NB4 (cell line): ENCODE measurements around the gene SNRNP48.

Experiments used
- DNase-seq: peaks from one replicate; pipeline ENCODE4 v3.0.0; 2010; ENCODE audit warnings: low read depth
- H3K4me3 ChIP-seq: one replicate; pipeline ENCODE4 v1.5.1; 2011; ENCODE audit warnings: mild to moderate bottlenecking, low read depth, low read length, moderate library complexity
- MYC ChIP-seq: IDR thresholded peaks from 2 replicates; pipeline ENCODE4 v1.6.1; 2011; ENCODE audit warnings: low read depth, low read length
- POLR2A ChIP-seq: IDR thresholded peaks from 2 replicates; pipeline ENCODE4 v1.6.1; 2011; ENCODE audit warnings: mild to moderate bottlenecking; ENCODE audit not compliant: insufficient read length; ENCODE audit errors: extremely low read depth
- TF ChIP-seq, protein P1 (sequence below): IDR thresholded peaks from 2 replicates; pipeline ENCODE4 v1.6.1; 2011; ENCODE audit warnings: low read depth, low read length
- TF ChIP-seq, protein P2 (sequence below): IDR thresholded peaks from one replicate; pipeline ENCODE4 v1.5.1; 2012; ENCODE audit warnings: low read depth, low read length

Gene SNRNP48

DNA sequence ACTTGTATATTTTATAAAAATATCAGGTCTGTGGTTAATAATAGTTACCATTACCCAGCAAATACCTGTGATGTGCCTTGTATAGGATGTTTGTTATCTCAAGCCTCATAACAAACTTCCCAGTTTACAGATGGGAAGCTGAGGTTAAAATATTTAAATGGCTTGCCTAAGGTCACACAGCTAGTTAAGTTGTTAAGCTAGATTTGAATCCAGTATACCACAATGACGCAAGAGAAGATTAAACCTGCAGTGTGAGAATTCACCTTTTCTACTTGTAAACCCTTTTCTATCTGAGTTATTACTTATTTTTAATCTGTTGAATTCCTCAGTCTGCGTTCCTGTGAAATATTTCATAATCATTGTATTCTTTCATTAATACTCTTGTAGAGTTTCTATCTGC is 43.6 kb upstream of the SNRNP48 start:
- no peak overlapping the region for H3K4me3 ChIP-seq
- TF ChIP-seq, protein P1, sequence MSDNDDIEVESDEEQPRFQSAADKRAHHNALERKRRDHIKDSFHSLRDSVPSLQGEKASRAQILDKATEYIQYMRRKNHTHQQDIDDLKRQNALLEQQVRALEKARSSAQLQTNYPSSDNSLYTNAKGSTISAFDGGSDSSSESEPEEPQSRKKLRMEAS = no peak
- TF ChIP-seq, protein P2, sequence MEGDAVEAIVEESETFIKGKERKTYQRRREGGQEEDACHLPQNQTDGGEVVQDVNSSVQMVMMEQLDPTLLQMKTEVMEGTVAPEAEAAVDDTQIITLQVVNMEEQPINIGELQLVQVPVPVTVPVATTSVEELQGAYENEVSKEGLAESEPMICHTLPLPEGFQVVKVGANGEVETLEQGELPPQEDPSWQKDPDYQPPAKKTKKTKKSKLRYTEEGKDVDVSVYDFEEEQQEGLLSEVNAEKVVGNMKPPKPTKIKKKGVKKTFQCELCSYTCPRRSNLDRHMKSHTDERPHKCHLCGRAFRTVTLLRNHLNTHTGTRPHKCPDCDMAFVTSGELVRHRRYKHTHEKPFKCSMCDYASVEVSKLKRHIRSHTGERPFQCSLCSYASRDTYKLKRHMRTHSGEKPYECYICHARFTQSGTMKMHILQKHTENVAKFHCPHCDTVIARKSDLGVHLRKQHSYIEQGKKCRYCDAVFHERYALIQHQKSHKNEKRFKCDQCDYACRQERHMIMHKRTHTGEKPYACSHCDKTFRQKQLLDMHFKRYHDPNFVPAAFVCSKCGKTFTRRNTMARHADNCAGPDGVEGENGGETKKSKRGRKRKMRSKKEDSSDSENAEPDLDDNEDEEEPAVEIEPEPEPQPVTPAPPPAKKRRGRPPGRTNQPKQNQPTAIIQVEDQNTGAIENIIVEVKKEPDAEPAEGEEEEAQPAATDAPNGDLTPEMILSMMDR = no peak
- TF ChIP-seq MYC = no peak
- TF ChIP-seq POLR2A = no peak
- no peak for DNase-seq

DNA sequence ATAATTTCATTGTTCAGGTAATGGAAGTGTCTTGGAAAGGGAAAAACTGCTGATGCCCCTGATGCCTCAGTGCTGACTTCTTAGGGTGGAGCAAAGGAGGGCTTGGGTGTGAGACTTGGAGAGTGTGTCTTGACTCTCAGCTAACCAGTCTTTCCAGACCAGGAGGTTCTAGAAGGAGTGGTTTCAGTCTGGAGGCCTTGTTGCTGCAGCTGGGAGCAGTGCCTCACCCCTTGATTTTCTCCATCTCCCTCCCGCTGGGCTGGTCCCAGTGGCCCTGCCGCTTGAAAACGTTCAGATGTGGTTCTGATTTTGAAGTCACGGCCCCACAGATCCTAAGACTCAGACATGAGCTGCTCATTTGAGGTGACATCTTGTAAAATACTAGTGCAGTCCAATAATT is 43.1 kb upstream of the SNRNP48 start:
- TF ChIP-seq, protein P1 = no peak
- TF ChIP-seq MYC (no peak), POLR2A (no peak)
- TF ChIP-seq, protein P2 = no peak
- no peak overlapping the region for H3K4me3 ChIP-seq
- DNase-seq = no peak

DNA sequence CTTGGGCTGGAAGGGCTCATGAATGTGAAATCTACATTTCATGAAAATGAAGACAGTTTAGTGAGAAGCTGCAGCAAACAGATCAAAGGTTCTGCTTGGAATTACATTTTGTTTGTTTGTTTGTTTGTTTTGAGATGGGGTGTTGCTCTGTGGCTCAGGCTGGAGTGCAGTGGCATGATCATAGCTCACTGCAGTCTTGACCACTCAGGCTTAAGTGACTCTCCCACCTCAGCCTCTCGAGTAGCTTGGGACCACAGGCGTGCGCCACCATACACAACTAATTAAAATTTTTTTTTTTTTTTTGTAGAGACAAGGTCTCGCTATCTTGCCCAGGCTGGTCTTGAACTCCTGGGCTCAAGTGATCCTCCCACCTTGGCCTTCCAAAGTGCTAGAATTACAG is 42.7 kb upstream of the SNRNP48 start:
- no peak for DNase-seq
- TF ChIP-seq MYC (no peak), POLR2A (no peak)
- TF ChIP-seq, protein P2 = no peak
- TF ChIP-seq, protein P1 = no peak
- no peak overlapping the region for H3K4me3 ChIP-seq

DNA sequence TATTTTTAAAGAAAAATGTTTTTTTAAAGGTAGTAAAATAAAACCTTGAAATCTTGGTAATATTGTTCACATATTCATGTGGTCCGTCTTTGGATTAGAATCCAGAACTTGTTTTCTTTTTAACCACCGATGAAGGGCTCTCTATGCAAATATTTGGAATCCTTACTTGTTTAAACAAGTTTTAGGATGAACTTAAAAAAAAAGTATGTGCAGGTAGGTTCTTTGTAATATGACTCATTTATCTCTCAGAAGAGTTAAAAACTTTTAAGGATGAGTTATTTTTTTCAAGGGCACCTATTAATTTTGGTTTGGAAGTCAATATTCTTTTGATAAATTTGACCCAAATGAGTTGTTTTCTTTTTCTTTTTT is 39.6 kb upstream of the SNRNP48 start:
- DNase-seq = no peak
- TF ChIP-seq, protein P2 = no peak
- TF ChIP-seq MYC (no peak), POLR2A (no peak)
- TF ChIP-seq, protein P1 = no peak
- no peak overlapping the region for H3K4me3 ChIP-seq

DNA sequence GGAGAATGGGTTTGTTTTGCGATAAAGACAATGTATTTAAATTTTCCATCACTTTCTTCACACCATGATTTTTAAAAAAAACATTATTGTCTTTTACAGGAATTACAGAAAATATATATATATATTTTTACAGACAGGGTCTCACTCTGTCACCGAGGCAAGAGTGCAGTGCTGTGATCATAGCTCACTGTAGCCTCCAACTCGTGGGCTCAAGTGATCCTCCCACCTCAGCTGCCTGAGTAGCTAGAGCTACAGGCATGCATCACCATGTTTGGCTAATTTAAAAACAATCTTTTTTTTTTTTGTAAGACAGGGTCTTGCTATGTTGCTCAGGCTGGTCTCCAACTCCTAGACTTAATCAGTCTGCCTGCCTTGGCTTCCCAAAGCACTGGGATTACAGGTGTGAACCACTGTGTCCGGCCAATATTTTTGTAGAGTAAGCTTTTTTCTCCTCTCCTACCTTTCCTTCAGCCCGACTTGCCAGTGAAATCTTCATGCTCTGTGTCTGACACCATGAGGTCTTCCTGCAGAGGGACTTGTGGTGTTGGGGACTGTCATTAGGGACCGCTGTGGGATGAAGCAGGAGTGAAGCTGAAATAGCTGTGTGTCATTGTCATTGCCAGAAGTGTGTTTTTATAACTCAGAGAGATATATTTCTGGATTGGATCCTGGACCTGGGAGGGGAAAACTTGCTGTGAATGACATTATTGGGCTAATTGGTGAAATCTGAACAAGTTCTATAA is 35.3 kb upstream of the SNRNP48 start:
- TF ChIP-seq, protein P2 = no peak
- TF ChIP-seq POLR2A (no peak), MYC (no peak)
- TF ChIP-seq, protein P1 = no peak
- DNase-seq = no peak
- H3K4me3 ChIP-seq = no peak overlapping the region
